Iris pigment epithelial cell (primary cell): ENCODE data around the gene NCKAP5.

Source experiments
- DNase-seq: peaks from one replicate; pipeline ENCODE4 v3.0.0-alpha.2; 2011; ENCODE audit warnings: low read depth

The NCKAP5 gene

DNA sequence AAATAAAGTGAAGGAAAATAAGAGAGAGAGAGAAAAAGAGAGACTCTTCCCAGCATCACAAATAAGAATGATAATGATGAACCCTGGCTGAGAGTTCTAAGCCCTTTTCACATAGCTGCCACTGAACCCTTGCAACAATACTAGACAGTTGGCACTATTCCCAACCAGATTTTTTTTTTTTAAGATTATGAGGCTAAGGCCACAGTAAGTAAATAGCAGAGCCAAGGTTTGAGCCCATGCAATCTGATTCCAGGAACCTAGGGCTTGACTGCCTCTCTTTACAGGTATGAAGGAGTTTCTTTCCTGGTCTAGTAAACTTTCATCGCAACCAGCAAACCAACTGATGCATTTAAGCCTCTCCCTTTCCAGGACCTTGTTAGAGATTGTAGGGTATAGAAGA, 424.6 kb downstream of the NCKAP5 start:
- no peak for DNase-seq

GRCh38 chr2:133142087-133142486, 426.2 kb downstream of the NCKAP5 start:
- no peak for DNase-seq

DNA sequence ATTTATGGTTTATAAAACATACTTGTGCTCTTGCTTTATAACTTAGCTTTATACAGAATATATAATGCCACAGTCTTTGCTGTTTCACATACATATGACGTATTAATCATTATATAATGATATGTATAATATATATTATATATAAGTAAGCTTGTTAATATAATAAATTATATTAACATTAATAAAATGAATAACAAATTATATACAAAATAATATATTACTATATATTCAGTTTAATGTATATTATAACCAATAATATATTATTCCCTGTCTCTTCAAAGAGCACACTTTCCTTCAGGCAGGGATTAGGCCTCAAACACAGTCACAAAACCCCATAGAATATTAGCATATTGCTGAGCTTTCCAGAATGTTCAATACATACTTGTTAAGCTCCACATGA, 427.6 kb downstream of the NCKAP5 start:
- DNase-seq = no peak

DNA sequence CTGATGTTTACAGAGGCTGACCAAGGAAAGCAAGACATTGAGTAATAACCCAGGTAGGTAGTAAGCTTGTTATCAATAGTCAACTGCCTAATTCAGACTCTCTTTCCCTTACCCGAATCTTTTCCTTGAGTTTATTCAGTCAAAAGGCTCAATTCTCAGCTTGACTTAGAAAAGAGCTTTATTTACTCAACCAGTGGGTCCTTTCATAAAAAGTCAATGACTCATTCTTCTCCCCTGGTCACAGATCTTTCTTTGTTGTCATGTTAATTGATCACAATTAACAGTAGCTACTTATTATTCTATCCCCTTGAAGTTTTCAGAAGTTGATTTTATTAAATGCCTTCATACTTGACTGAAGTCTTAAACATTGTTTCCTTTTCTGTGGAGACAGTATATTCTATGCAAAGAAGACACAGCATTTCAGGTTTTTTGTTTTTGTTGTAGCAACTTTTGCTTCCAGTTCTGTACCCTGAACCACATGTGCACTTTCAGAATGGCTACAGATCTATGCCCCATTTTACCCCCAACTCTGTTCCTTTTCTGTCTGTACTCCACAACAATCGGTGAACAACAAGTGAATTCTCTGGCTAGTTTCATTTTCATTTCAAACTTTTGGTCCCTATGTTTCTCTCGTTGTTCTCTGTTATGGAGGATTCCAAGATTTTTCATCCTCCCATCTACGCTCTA, 428.3 kb downstream of the NCKAP5 start:
- DNase-seq = no peak

DNA sequence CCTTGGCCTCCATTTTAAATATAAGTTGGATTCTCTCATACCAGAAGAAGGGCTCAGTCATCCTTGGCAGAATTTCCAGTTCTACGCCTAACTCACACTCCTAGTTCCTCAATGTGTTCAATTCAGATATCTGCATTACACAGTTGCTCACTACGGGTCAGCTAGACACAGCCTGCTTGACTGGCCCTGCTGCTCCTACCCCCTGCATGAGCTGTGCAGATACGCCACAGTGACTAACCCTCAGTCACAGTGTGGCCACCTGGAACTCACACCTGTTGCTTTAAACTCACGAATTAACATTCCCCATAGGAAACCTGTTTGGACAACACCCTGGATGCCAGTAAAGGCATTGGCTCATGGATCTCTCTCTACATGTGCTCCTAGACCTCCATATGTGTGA, 429.6 kb downstream of the NCKAP5 start:
- DNase-seq = no peak

- DNase-seq = no peak
Observed at GRCh38 chr2:133135035-133135654, 433.1 kb downstream of the NCKAP5 start.

DNA sequence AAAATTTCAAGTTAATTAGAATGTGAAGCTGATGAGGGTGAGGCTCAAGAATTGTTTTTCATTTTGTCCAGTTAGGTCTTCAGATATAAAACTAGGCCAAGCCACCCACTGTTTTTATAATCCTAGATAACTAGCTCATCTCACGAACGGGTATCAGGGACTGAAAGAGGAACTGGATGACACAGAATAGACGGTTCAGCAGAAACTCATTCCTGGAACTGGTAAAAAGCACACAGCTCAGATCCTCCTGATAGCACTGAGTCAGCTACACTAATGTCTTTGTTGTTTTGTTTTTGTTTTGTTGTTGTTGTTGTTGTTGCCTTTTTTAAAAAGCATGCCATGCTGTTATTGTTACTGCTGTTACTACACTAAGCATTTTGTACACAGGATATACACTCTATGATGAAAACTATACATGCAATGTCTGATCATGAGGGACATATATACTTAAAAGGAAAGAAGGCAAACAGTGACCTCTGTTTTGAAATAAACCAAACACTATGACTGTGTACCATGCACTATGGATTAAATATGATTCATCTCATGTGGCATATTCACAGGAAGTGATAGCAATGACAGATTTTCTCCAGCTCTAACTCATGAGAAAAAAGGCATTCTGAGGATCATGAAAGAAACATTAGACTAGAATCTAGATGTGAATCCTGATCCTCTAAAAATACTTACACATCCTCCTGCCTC, 437.6 kb downstream of the NCKAP5 start:
- DNase-seq = peak; percentile 7

DNA sequence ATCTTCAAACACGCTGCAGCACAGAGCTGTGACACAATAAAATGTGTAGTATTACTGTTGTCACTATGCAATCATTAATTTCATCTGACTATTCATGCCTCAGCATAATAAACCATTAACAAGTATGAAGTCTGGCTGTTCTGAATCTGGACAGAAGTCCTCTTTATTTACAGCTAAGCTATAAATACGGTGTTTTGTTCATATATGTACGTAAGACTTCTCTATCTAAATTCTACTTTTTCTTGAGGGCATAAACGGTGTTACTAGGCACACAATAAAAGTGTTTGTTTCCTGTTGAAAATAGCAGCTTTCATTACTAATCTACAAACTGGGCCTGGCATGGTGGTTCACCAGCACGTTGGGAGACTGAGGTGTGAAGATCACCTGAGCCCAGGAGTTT, 443.8 kb downstream of the NCKAP5 start:
- DNase-seq = no peak

GRCh38 chr2:133123904-133124303, 444.4 kb downstream of the NCKAP5 start:
- no peak for DNase-seq

DNA sequence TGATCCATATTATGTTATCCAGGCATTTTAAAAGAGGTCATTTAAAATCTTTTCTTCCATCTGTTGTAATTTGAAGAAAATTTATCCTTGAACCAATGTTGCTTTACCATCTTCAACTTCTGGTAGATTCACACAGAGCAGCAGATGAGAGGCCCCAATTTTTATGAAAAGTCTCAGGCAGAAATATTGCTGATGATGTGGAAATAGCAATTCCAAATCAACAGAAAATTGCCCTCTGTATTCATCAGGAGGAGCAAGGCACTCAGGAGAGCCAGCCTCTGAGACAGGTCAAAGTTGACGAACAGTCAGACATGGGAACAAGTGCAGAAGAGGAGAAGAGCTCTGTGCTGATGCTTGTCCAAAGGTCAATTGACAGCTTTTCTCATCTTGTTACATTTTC, 444.9 kb downstream of the NCKAP5 start:
- no peak for DNase-seq

DNA sequence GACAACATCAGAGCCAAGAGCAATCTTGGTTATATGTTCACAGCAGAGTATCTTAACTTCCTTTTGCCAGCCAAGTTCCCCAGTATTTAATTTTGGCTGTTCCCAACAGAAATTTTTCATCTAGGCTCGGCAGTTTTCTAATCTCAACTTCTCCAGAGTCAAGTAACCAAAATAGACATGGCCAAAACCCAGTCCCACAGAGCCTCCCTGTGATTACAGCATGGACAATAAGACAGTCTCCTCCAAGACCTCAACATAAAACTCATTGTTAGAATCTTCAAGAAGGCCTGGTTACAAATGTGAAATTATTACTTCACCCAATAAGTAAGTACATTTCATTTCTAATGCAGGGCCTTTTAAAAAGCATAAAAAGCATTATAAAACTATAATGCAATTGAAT, 445.7 kb downstream of the NCKAP5 start:
- no peak for DNase-seq

- no peak for DNase-seq
Observed at GRCh38 chr2:133120310-133120709, 448.0 kb downstream of the NCKAP5 start.

GRCh38 chr2:133110201-133110600, 458.1 kb downstream of the NCKAP5 start:
- DNase-seq = no peak

DNA sequence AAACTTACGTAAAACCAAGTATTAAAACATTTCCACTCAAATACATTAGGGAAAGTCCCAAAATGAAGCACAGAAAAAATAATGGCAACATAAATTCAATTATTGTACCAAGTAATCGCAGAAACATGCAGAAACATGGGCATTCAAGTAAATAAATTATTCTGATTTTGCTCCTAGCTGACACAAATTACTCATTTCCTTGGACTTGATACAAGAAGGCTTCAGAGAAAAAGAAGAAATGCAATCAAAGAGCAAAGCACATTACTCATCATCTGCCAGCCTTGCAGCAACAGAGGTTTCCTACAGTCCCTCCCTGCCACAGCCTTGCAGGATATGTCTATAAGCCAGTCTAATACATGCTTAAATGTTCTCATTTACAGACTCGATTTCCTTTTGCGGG, 458.5 kb downstream of the NCKAP5 start:
- peak; percentile 83 for DNase-seq

GRCh38 chr2:133107058-133107815, 461.0 kb downstream of the NCKAP5 start:
- no peak for DNase-seq

DNA sequence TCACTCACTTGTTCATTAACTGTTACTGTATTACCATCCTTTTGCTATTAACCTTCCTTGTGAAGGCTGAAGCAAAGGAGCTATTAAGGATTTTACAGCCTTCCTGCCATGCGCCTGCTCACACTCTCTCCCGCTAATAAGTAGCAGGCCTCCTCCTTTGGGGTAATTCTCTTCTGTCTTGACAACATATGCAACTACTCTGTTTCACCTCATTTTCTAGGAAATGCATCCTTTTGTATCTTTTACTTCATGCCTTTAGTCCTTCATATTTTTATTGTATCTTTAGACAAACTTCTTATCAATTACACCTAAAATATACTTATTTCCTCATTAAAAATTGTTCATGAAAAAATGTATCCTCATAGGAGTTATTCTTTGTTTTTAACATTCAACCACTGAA, 463.4 kb downstream of the NCKAP5 start:
- no peak for DNase-seq

- no peak for DNase-seq
Observed at GRCh38 chr2:133098787-133099186, 469.5 kb downstream of the NCKAP5 start.

DNA sequence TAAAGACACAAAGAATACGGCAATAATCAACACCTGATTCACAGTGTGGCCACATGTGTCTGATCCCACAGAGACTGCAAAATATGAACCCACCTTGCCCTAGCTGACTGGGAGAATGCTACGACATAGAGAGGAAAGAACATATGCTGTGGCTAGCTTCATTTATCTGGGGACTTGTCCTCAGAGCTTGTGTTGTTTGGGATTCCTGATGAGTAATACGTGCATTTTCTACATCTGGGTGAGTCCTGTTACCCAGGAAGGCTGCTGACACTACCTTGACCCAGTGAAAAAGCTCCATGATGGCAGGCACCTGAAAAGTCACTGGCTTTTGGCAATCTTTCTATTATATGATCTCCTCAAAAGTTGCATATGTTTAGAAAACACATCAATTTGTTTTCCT, 470.6 kb downstream of the NCKAP5 start:
- DNase-seq = peak; percentile 34

GRCh38 chr2:133092571-133092970, 475.7 kb downstream of the NCKAP5 start:
- DNase-seq = peak; percentile 10

GRCh38 chr2:133090358-133090757, 477.9 kb downstream of the NCKAP5 start:
- no peak for DNase-seq

DNA sequence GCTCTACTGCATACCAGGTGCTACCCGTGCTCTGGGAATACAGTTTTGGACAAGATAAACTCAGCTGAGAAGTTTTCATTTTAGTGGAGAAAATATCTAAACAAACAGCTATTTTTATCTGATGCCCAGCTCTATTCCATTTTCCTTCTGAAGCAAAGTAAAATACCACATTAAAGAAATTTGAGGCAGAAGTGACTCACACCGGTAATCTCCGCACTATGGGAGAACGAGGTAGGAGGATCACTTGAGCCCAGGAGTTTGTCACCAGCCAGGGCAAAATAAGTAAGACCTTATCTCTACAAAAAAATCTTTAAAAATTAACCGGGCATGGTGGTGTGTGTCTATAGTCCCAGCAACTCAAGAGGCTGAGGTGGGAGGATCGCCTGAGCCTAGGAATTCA, 482.1 kb downstream of the NCKAP5 start:
- no peak for DNase-seq

DNA sequence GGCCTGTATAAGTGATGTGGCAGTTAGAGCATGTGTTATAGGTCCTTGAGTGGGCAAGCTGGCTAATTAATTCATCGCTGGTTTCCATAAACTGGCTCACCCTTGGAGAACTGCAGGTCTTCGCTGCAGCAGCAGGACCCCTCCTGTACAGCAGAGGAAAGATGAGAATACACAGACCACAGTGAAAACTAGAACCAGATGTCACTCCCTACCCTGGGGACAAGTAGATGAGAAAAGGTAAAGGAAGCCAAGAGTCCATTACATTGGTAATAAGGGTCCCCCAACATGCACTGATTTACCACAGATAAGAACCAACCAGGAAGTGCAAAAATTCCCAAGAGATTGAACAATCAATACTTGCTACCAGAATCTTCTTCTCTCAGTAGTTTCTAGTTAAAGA, 482.6 kb downstream of the NCKAP5 start:
- DNase-seq = no peak

- DNase-seq = no peak
Observed at GRCh38 chr2:133082034-133082433, 486.2 kb downstream of the NCKAP5 start.
